ENCODE data around the gene RXFP1. TPM values are rescaled to one million over a fixed set of nuclear protein-coding genes. Genes with fewer than 3 reads are reported as not detected.

Gene RXFP1
- total and polyA plus RNA-seq, 2 donors from 2014 or later: 1.4 to 1.7 TPM

DNA sequence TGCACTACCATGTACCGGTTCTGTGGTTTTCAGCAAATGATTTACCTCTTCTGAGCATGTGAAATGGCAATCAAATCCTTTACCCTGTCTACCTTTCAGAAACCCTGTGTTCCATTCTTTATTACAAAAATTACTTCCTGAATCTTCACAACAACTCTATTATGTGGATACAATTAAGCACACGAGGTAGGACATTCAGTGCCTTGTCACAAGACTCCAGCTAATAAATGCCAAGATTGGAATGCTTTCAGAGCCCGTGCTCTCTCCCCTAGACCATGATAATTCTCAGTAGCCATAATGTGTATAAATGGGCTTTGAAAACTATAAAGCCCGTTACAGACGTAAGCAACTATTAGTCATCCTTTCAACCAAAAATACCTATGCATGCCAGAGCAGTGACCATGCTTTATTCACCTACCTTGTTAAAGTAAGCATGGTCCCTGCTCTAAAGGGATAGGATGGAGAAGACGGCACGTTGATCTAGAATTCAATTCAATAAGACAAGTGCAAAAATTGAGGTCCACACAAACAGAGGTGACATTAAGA lies 2.4 kb downstream of the RXFP1 start:
- intact Hi-C loops (cut with DNase I): no loop called here
- Histone ChIP-seq H3K9me3 (ENCODE audit: control insufficient read depth in 2 of 3, insufficient read depth in 1 of 3, low read length in 3 of 3) (no peaks in the 10 kb centered on the region), H3K27ac (ENCODE audit: low read depth in 2 of 2, low read length in 2 of 2) (peak overlapping the region in 1 of 2 donors; percentile 24), H3K4me3 (ENCODE audit: low read length in 3 of 3) (peak overlapping the region in 1 of 3 donors; percentile 28), H3K4me1 (ENCODE audit: control insufficient read depth in 2 of 3, insufficient read depth in 2 of 3, low read depth in 1 of 3, low read length in 3 of 3) (no peaks in the 10 kb centered on the region), H3K36me3 (ENCODE audit: control insufficient read depth in 2 of 3, insufficient read depth in 3 of 3, low read length in 3 of 3) (no peaks in the 10 kb centered on the region), H3K27me3 (ENCODE audit: control insufficient read depth, insufficient read depth, low read length) (no peaks in the 10 kb centered on the region), H3K9ac (ENCODE audit: low read length in 3 of 3) (no peak overlapping the region)
- no peak for FAIRE-seq
- no peak for DNase-seq
- TF ChIP-seq, protein P1, sequence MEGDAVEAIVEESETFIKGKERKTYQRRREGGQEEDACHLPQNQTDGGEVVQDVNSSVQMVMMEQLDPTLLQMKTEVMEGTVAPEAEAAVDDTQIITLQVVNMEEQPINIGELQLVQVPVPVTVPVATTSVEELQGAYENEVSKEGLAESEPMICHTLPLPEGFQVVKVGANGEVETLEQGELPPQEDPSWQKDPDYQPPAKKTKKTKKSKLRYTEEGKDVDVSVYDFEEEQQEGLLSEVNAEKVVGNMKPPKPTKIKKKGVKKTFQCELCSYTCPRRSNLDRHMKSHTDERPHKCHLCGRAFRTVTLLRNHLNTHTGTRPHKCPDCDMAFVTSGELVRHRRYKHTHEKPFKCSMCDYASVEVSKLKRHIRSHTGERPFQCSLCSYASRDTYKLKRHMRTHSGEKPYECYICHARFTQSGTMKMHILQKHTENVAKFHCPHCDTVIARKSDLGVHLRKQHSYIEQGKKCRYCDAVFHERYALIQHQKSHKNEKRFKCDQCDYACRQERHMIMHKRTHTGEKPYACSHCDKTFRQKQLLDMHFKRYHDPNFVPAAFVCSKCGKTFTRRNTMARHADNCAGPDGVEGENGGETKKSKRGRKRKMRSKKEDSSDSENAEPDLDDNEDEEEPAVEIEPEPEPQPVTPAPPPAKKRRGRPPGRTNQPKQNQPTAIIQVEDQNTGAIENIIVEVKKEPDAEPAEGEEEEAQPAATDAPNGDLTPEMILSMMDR (IDR thresholded peaks at IDR 0.05; ENCODE audit: borderline replicate concordance, extremely low read depth, insufficient read depth): no peak

DNA sequence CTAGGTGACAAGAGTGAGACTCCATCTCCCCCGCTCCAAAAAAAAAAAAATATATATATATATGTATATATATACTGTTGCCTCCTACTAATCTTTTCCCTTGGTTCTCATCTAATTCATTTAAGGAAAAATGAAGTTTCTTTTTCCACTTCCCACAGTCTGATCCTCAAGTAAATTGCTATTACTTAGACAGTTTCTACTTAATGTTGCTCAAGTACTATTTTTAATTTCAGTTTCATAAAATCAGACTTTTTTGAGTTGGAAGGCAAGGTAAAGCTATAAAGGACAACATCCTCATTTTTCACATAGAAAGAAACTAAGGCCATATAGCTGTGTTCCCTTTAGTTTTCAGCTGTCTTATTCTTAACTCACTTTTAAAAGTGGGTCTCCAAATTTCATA lies 5.8 kb downstream of the RXFP1 start:
- no peak for DNase-seq
- no peak for FAIRE-seq
- intact Hi-C loops (cut with DNase I): no loop called here

DNA sequence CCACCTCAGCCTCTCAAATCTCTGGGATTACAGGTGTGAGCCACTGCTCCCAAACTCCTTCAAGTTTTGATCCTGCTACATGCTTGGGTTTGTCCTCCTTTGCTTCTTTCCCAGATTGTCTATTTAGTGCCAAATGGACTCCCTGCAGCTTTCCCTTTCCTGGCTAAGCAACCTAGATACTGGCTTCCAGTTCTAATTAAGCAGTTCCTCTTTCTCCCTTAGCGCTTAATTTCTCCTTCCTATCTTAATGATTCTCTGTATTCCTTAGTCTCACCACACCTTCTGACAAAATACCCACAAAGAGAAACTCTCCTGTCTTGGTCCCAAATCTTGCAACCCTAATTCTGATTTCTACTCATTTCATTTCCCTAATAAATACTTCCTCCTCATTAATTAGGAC lies 7.8 kb downstream of the RXFP1 start:
- H3K4me1 ChIP-seq (ENCODE audit: control insufficient read depth in 2 of 3, insufficient read depth in 2 of 3, low read depth in 1 of 3, low read length in 3 of 3): no peaks in the 10 kb centered on the region
- H3K27me3 ChIP-seq (ENCODE audit: control insufficient read depth, insufficient read depth, low read length): no peaks in the 10 kb centered on the region
- TF ChIP-seq, protein P1 (IDR thresholded peaks at IDR 0.05; ENCODE audit: borderline replicate concordance, extremely low read depth, insufficient read depth): no peak
- H3K9me3 ChIP-seq (ENCODE audit: control insufficient read depth in 2 of 3, insufficient read depth in 1 of 3, low read length in 3 of 3): no peaks in the 10 kb centered on the region
- no peak for DNase-seq
- H3K4me3 ChIP-seq (ENCODE audit: low read length in 3 of 3): no peak overlapping the region
- H3K9ac ChIP-seq (ENCODE audit: low read length in 3 of 3): no peak overlapping the region
- H3K27ac ChIP-seq (ENCODE audit: low read depth in 2 of 2, low read length in 2 of 2): no peak overlapping the region
- no peak for FAIRE-seq
- intact Hi-C loops (cut with DNase I): no loop called here
- H3K36me3 ChIP-seq (ENCODE audit: control insufficient read depth in 2 of 3, insufficient read depth in 3 of 3, low read length in 3 of 3): no peaks in the 10 kb centered on the region

More for the DNA sequence above, 5.8 kb downstream of the RXFP1 start:
- Histone ChIP-seq H3K4me3 (ENCODE audit: low read length in 3 of 3) (no peak overlapping the region), H3K27ac (ENCODE audit: low read depth in 2 of 2, low read length in 2 of 2) (no peak overlapping the region), H3K36me3 (ENCODE audit: control insufficient read depth in 2 of 3, insufficient read depth in 3 of 3, low read length in 3 of 3) (no peaks in the 10 kb centered on the region), H3K9ac (ENCODE audit: low read length in 3 of 3) (no peak overlapping the region), H3K9me3 (ENCODE audit: control insufficient read depth in 2 of 3, insufficient read depth in 1 of 3, low read length in 3 of 3) (no peaks in the 10 kb centered on the region), H3K4me1 (ENCODE audit: control insufficient read depth in 2 of 3, insufficient read depth in 2 of 3, low read depth in 1 of 3, low read length in 3 of 3) (no peaks in the 10 kb centered on the region), H3K27me3 (ENCODE audit: control insufficient read depth, insufficient read depth, low read length) (no peaks in the 10 kb centered on the region)
- TF ChIP-seq, protein P1 (IDR thresholded peaks at IDR 0.05; ENCODE audit: borderline replicate concordance, extremely low read depth, insufficient read depth): no peak

DNA sequence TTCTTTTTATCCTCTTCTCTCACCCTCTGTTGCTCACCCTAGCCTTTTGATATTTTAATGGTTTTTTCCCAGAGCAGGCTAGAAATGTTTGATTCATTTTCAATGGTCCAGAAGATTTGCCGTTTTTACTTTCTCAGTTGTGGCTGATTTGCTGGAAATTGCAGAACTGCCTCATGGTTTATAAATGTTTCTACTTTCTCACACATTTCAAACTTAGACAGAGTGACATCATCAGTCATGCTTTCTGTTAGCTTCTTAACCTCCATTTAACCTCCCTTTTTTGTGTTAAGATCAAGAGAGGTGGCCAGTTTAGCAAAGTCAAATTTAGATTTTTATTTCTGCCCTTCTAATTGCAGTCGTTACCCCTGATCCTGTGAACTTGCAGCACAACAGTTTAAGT lies 8.7 kb downstream of the RXFP1 start:
- no peaks in the 10 kb centered on the region for H3K36me3 ChIP-seq (ENCODE audit: control insufficient read depth in 2 of 3, insufficient read depth in 3 of 3, low read length in 3 of 3)
- no peaks in the 10 kb centered on the region for H3K9me3 ChIP-seq (ENCODE audit: control insufficient read depth in 2 of 3, insufficient read depth in 1 of 3, low read length in 3 of 3)
- intact Hi-C loops (cut with DNase I): no loop called here
- no peaks in the 10 kb centered on the region for H3K4me1 ChIP-seq (ENCODE audit: control insufficient read depth in 2 of 3, insufficient read depth in 2 of 3, low read depth in 1 of 3, low read length in 3 of 3)
- no peak overlapping the region for H3K27ac ChIP-seq (ENCODE audit: low read depth in 2 of 2, low read length in 2 of 2)
- no peak overlapping the region for H3K4me3 ChIP-seq (ENCODE audit: low read length in 3 of 3)
- TF ChIP-seq, protein P1 (IDR thresholded peaks at IDR 0.05; ENCODE audit: borderline replicate concordance, extremely low read depth, insufficient read depth): no peak
- FAIRE-seq (no peak), DNase-seq (no peak)
- H3K27me3 ChIP-seq (ENCODE audit: control insufficient read depth, insufficient read depth, low read length): no peaks in the 10 kb centered on the region
- H3K9ac ChIP-seq (ENCODE audit: low read length in 3 of 3): no peak overlapping the region

All from kidney (tissue), 14 donors.